HG03280 (cell line): Measurements from ENCODE around the gene POMP.

ENCODE experiments used
- ATAC-seq: cut with Tn5 transposase; IDR thresholded peaks from one replicate; pipeline ENCODE4 v1.9.1; 2021; ENCODE audit warnings: mild to moderate bottlenecking, moderate library complexity; ENCODE audit not compliant: unreplicated experiment

The POMP gene

DNA sequence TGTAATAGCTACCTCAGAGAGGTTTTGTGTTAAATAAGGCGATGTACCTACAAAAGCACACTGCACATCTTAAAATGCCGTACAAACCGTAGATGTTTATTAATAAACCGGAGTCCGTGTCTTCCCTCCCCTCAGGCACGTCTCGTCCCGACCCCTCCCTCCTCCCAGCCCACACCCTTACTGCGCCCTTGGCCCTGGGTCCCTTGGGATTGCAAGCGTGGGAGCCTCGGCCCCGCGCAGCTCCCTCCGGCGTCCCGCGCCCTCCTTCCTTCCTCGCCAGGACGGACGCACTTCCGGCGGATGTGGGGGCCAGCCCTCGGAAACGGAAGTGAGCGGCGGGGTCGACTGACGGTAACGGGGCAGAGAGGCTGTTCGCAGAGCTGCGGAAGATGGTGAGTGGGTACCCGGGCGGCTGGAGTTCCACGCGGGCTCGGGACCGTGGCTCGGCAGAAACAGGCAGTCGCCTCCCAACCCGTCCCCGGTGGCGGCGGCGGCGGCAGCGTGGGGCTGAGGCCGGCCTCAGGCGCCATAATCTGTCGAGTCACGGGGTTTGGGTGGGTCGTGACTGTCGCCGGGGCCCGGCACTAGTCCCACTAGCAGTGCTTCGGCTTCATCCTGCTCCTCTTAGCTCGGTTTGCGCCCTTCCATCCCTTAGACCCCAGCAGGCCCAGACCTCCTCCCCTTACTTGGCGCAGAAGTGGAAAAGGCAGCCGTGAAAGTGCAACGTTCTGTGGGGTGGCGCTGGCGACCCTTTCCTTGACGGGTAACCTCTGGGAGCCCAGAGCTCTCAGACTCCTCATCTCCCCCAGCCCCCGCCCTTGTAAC, at the start of gene POMP:
TSS of gene POMP (plus strand) at position 335 of the 825 bp plus-strand sequence. CDS start at position 390, 55 bp downstream.
- ATAC-seq: peak; percentile 92

DNA sequence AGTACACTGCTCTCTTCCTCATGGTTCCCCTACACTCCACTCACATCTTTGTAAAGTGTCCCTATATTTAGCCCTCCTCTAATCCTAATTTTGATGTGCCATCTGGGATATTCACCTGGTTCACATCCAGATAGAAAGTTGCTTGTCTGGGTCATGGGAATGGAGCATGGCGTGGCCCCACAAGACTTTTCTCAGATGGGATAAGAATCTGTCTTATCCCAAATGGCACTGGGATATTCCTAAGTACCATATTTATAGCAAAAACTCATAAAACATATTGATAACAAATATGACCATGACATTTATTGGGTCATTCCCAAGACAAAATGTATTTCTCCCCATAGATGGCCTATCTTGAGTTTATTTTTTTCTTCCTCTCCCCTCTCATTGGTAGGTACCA, 49.5 kb upstream of the POMP start:
- ATAC-seq: no peak

GRCh38 chr13:28609926-28610325, 49.0 kb upstream of the POMP start:
- ATAC-seq: no peak

- ATAC-seq: no peak
Observed at GRCh38 chr13:28610996-28611395, 47.9 kb upstream of the POMP start.

DNA sequence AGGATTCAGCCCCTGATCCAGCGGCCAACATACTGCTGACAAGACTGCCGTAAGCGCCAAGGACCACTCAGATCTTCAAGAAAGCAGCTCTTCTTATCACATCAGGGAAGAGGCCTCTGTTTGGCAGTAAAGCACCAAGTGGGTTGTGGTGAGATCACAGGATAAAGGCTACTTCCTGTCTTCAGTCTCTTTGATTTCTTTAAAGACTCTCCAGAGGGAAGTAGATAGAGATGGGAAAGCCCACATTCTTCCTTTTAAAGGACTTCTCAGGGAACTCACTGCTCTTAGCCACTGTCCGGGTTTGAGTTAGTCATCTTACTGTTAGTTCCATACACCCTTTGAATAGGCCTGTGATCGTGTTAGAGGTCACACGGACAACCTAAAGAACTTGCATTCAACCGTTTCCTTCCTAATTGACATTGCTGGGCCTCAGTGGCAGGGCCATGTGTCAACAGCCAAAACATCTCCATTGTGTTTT, 47.2 kb upstream of the POMP start:
- ATAC-seq: no peak

- ATAC-seq: no peak
Observed at GRCh38 chr13:28613562-28613961, 45.4 kb upstream of the POMP start.

DNA sequence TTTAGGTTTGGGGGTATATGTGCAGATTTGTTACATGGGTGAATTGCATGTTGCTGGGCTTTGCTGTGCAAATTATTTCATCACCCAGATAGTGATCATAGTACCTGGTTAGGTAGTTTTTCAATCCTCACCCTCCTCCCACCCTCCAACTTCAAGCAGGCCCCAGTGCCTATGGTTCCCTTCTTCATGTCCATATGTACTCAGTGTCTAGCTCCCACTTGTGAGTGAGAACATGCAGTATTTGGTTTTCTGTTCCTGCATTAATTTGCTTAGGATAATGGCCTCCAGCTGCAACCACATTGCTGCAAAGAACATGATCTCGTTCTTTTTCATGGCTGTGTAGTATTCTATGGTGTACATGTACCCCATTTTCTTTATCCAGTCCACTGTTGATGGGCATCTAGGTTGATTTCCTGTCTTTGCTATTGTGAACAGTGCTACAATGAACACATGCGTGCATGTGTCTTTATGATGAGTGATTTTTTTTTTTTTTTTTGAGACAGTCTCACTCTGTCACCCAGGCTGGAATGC, 42.9 kb upstream of the POMP start:
- ATAC-seq: no peak

GRCh38 chr13:28618230-28618994, 40.5 kb upstream of the POMP start:
- ATAC-seq: no peak

DNA sequence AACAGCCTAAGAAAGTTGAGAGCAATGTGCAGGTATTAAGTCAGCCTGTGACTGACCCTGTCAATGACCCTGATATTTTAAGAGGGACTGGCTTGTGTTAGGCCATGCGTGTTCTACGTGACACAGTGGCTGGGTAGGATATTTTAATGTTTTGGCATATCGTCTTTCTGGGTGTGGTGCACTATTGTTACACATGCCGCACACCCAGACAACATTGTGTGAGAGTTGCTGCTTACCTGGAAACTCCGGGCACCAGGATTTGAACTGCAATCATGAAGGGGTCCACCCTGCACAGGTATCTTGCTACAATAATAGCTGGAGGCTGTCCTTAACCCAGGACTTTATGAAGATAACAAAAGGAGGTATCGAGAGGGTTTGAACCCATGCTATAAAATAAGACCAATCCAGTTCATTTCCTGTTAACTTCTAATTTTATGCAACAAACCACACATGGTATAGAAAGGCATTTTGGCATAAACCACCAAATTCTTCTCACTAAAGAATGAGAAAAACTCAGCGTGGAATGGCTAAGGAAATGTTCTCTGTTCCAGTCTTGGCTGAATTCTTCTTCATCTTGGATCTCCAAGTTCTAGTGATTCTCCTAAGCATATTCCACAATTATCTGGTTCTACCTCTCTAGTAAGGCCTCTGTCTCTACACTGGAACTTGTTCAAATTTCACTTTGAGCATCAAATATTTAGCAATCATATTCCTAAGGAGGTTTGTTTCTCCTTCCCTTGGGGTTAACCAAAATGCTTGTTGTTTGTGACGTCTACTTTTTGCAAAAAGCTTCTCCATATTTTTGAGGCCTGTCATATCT, 38.7 kb upstream of the POMP start:
- ATAC-seq: no peak

DNA sequence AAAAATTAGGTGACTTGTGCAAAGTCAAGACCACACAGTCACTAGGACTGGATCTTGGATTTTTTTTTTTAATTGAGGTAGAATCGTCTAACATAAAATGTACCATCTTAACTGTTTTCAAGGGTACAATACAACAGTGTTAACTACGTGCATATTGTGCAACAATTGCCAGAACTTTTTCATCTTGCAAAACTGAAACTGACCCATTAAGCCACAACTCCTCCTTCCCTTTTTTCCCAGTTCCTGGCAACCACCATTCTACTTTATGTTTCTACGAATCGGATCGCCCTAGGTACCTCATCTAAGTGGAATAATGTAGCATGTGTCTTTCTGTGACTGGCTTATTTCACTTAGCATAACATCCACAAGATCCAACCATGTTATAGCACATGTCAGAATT, 37.5 kb upstream of the POMP start:
- ATAC-seq: no peak

DNA sequence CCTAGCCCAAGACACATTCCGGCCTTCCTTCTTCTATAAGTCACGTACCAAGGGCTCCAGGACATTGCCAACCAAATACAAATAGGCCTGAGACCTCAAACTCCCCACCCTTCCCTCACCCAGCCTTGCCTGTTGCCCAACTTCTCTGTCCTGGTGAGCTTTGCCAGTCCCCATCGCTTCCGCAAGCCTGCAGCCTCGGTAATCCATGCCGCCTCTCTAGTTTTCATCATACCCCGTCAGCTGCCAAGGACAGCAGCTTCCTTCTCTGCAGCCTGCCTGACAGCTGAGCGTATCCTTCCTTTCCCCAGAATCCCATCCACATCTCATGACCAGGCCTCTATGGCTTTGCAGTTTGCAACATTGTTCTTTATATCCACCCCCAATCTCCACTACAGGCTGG, 36.6 kb upstream of the POMP start:
- no peak for ATAC-seq

DNA sequence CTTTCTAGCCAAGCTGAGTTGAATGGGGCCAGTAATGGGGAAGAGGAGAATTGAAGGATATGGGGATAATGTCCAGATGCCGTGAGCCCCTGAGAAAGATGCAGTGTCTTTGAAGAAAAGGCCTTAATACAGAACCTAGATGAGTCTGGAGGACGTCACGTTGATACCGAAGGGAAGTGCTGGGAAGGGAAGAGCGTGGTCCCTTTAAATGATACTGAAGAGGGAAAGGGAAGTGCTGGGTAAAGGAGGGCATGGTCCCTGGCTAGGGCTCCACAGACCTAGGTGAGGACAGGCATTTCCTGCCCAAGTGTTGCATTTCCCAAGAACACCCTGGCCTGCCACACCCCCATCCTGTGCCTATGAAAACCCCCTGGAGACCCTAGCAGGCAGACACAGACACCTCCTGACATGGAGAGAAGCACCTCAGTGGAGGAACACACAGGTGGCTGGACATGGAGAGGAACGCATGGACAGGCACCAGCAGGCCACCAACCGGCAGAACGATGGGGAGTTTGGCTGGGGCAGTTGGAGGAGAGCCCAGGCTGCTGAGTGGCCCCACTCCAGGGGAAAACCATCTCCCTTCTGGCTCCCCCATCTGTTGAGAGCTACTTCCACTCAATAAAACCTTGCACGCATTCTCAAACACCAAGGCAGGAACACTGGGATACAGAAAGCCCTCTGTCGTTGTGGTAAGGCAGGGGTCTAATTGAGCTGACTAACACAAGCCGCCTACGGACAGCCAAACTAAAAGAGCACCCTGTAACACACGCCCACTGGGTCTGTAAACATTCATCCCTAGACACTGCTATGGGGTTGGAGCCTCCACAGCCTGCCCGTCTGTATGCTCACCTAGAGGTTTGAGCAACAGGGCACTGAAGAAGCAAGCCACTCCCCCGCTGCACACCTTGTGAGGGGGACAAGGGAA, 34.9 kb upstream of the POMP start:
- ATAC-seq: no peak

GRCh38 chr13:28624707-28625432, 34.1 kb upstream of the POMP start:
- no peak for ATAC-seq

- no peak for ATAC-seq
Observed at GRCh38 chr13:28626266-28626665, 32.7 kb upstream of the POMP start.

- no peak for ATAC-seq
Observed at GRCh38 chr13:28628241-28628640, 30.7 kb upstream of the POMP start.

DNA sequence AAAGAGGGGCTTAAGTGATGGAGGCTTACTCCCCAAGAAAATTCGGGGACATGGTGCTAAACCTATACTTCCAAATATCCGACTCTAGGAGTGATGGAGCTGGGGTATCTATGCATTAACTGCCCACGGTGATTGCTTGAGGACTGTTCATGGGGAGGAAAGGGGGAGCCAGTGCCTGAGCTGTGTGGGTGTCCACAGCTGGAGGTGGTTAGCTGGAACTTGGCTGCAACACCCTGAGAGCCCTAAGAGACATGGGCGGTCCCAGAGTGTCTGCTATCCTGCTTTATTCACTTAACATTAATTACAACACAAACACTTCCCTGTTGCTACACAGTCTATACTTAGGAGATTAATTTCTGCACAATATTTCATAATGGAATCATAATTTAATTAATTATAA, 28.1 kb upstream of the POMP start:
- no peak for ATAC-seq

DNA sequence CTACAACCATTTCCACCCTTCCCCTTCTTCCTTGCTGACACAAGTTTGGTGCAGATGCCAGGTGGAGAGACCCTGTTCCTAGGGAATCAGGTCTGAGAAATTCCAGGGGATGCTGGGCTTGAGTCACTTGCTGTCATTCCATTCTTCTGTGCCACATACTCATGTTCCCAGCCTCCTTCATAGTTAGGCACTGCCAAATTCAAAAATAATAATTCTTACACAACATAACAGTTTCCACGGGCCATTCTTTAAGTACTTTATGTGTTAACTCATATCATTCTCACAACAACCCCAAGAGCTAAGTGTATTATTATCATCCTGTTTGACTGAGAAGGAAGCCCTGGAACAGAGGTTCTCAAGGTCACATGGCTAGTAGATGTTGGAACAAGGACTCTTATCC, 27.1 kb upstream of the POMP start:
- no peak for ATAC-seq

- no peak for ATAC-seq
Observed at GRCh38 chr13:28636069-28636468, 22.9 kb upstream of the POMP start.

DNA sequence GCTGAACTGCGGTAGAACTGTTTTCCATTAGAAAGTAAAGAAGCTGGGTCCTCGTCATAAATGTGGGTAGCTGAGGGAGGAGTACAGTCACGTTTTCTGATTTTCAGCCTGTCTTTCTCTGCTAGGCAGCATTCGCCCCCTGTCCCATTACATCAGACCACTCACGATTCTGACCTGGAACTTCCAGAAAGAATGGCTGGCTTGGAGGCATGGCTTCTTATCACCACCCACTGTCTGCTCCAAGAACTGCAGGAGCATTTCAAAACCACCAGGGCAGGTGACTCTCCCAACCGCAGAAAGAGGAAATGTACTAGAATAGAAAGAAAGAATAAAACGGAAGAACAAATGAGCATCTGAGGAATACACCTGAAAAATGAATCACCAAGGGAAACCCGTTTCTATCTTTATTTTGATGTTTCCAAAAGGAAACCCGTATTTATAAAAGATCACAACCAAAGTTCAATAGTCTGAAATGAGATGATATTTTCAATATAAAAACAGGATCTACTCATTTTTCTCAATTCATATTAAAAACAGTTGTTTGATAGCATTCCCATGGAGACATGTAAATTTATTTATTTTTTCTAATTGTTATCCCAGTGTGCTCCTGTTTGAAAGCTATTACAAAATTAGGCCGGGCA, 22.1 kb upstream of the POMP start:
- ATAC-seq: no peak
